K562 (cell line): ENCODE results near the gene ARHGEF6. TPM values are rescaled to one million over a fixed set of nuclear protein-coding genes. Genes with fewer than 3 reads are reported as not detected.

Experiments
- ATAC-seq: fragments of 200-7000 bp; cut with Tn5 transposase; 3 replicates; pipeline ENCODE4 v1.9.1; 2020; ENCODE audit warnings: moderate library complexity
- BruUV-seq: library from RNA; stranded (reverse); fragments of 400-500 nt; replicated peaks from 2 replicates; lab custom pipeline; 2021; lab: Mats Ljungman, UMichigan
- CTCF ChIA-PET: fragments of 300-600 bp; formaldehyde crosslinking; extraction: SDS; loops from one replicate; lab custom pipeline; 2021; ENCODE audit warnings: low intra/inter-chr PET ratio; lab: Yijun Ruan, JAX
- POLR2A ChIA-PET: fragments of 300-600, 350-650 bp; sonication (Branson Sonifier 250); formaldehyde crosslinking; extraction: SDS; loops from one replicate; lab custom pipeline; 2021; ENCODE audit warnings: antibody characterized with exemption, inconsistent platforms; lab: Yijun Ruan, JAX
- DNase-seq, 4 experiments: peaks; one replicate each; pipeline versions ENCODE4 v3.0.0 to v3.0.0-alpha.2; 2011 to 2018; ENCODE audit warnings: low spot score in 3 of 4, mixed read lengths in 3 of 4; ENCODE audit errors: extremely low read depth in 1 of 4
- FAIRE-seq: peaks from 2 replicates; lab custom pipeline; 2011; peaks lifted over from hg19 to GRCh38; lab: Jason Lieb, UNC
- H2AFZ ChIP-seq: 2 replicates; pipeline ENCODE4 v1.6.0; 2011; ENCODE audit warnings: low read depth, low read length, control low read depth, inconsistent platforms
- H3K27ac ChIP-seq: fragments of 200-600 bp; 3 replicates; pipeline ENCODE4 v1.8.0; 2011; ENCODE audit warnings: low read depth, mild to moderate bottlenecking, control low read depth, inconsistent platforms, low read length, moderate library complexity, mixed read lengths; ENCODE audit errors: extremely low read depth
- H3K27me3 ChIP-seq, 2 experiments: fragments of 300-600 bp in 1 of 2; 2 replicates in 1 of 2; 3 replicates in 1 of 2; pipeline versions ENCODE4 v1.6.0 to v1.8.0; 2011; ENCODE audit warnings: inconsistent platforms in 2 of 2, low read length in 2 of 2, mild to moderate bottlenecking in 1 of 2, mixed read lengths in 1 of 2, moderate library complexity in 1 of 2; ENCODE audit not compliant: control insufficient read depth in 2 of 2, insufficient read depth in 2 of 2
- H3K36me3 ChIP-seq: fragments of 300-600 bp; 3 replicates; pipeline ENCODE4 v1.8.0; 2011; ENCODE audit warnings: mild to moderate bottlenecking, low read length, inconsistent platforms; ENCODE audit not compliant: control insufficient read depth, insufficient read depth
- H3K4me1 ChIP-seq, 2 experiments: fragments of 200-600 bp in 1 of 2; replicated peaks in 1 of 2; 2 replicates in 1 of 2; 3 replicates in 1 of 2; pipeline versions ENCODE4 v1.5.1 to v1.8.0; 2011; ENCODE audit warnings: inconsistent platforms in 2 of 2, low read length in 2 of 2, mild to moderate bottlenecking in 1 of 2, mixed read lengths in 1 of 2, moderate library complexity in 1 of 2; ENCODE audit not compliant: control insufficient read depth in 2 of 2, insufficient read depth in 2 of 2
- H3K4me2 ChIP-seq: 2 replicates; pipeline ENCODE4 v1.6.1; 2011; ENCODE audit warnings: low read length, control low read depth, inconsistent platforms, mixed read lengths; ENCODE audit not compliant: insufficient read depth
- H3K4me3 ChIP-seq: fragments of 200-600 bp; sonication (generic), shearing (Covaris generic); 2 replicates; pipeline ENCODE4 v1.5.1; 2016; ENCODE audit warnings: control low read depth, inconsistent platforms
- H3K79me2 ChIP-seq: fragments of 200-600 bp; 3 replicates; pipeline ENCODE4 v1.8.0; 2011; ENCODE audit warnings: low read length, inconsistent platforms; ENCODE audit not compliant: control insufficient read depth, insufficient read depth
- H3K9ac ChIP-seq, 2 experiments: 2 replicates each; pipeline versions ENCODE4 v1.6.0 to v1.6.1; 2011; ENCODE audit warnings: low read depth in 2 of 2, low read length in 2 of 2, control low read depth in 1 of 2, inconsistent platforms in 1 of 2, mild to moderate bottlenecking in 1 of 2, mixed read lengths in 1 of 2; ENCODE audit not compliant: insufficient read depth in 1 of 2
- H3K9me1 ChIP-seq: one replicate; pipeline ENCODE4 v1.6.0; 2011; ENCODE audit warnings: inconsistent platforms, mild to moderate bottlenecking, low read length, moderate library complexity; ENCODE audit not compliant: control insufficient read depth, insufficient read depth
- H3K9me3 ChIP-seq: replicated peaks from 2 replicates; pipeline ENCODE4 v1.5.1; 2011; ENCODE audit warnings: low read depth, low read length, inconsistent platforms; ENCODE audit not compliant: control insufficient read depth, insufficient read depth
- H4K20me1 ChIP-seq: replicated peaks from 2 replicates; pipeline ENCODE4 v1.6.1; 2011; ENCODE audit warnings: low read length, inconsistent platforms, mixed read lengths; ENCODE audit not compliant: control insufficient read depth, insufficient read depth
- CEBPZ ChIP-seq: fragments of 150-350 bp; IDR thresholded peaks from 2 replicates; pipeline ENCODE4 v1.6.1; 2014; ENCODE audit warnings: low read depth, mild to moderate bottlenecking, low read length, borderline replicate concordance
- DIDO1 ChIP-seq: fragments of 450-650 bp; IDR thresholded peaks from 2 replicates; pipeline ENCODE4 v1.6.1; 2016; ENCODE audit warnings: low read depth, missing biosample characterization, missing genetic modification characterization
- E2F4 ChIP-seq: sonication (generic); formaldehyde crosslinking; IDR thresholded peaks from 2 replicates; pipeline ENCODE4 v1.8.0; 2022; ENCODE audit warnings: mild to moderate bottlenecking, low read depth, missing genetic modification reagents
- HOXB6 ChIP-seq: fragments of 250-450 bp; sonication (Bioruptor Pico); IDR thresholded peaks from 2 replicates; pipeline ENCODE4 v1.5.1; 2022; ENCODE audit warnings: mild to moderate bottlenecking, borderline replicate concordance
- IRF1 ChIP-seq: sonication (generic); formaldehyde crosslinking; IDR thresholded peaks from 2 replicates; pipeline ENCODE4 v1.8.0; 2022; ENCODE audit warnings: missing genetic modification reagents, mild to moderate bottlenecking, borderline replicate concordance
- MCM3 ChIP-seq: fragments of 450-650 bp; IDR thresholded peaks from 2 replicates; pipeline ENCODE4 v1.6.1; 2016
- MEF2D ChIP-seq: conservative IDR thresholded peaks from 2 replicates; pipeline ENCODE4 v1.6.1; 2016; ENCODE audit warnings: low read depth, missing genetic modification characterization, missing compliant biosample characterization
- MYC ChIP-seq, 2 experiments: fragments of 250-450 bp in 1 of 2; sonication (Bioruptor Pico) in 1 of 2; IDR thresholded peaks; 2 replicates each; pipeline versions ENCODE4 v1.5.1 to v1.6.1; 2012 to 2021; ENCODE audit warnings: low read depth in 2 of 2, borderline replicate concordance in 1 of 2, improper control_type of control experiment in 1 of 2, low read length in 1 of 2, mild to moderate bottlenecking in 1 of 2, moderate library complexity in 1 of 2
- NFATC3 ChIP-seq: fragments of 450-650 bp; IDR thresholded peaks from 2 replicates; pipeline ENCODE4 v1.6.1; 2017; ENCODE audit warnings: mild to moderate bottlenecking
- NFRKB ChIP-seq: fragments of 450-650 bp; IDR thresholded peaks from 2 replicates; pipeline ENCODE4 v1.6.1; 2016; ENCODE audit warnings: low read depth
- ZBTB12 ChIP-seq: fragments of 250-450 bp; sonication (Bioruptor Pico); IDR thresholded peaks from 2 replicates; pipeline ENCODE4 v1.4.0; 2020
- ZNF217 ChIP-seq: sonication (generic); formaldehyde crosslinking; IDR thresholded peaks from 2 replicates; pipeline ENCODE4 v1.8.0; 2022; ENCODE audit warnings: mild to moderate bottlenecking, missing genetic modification reagents
- ZNF449 ChIP-seq: fragments of 250-450 bp; sonication (Bioruptor Pico); IDR thresholded peaks from 2 replicates; pipeline ENCODE4 v1.8.0; 2022; ENCODE audit warnings: moderate library complexity, mild to moderate bottlenecking, inconsistent platforms
- WGBS: fragments of 100-300 bp; shearing (Covaris generic); methylation state at CpG from one replicate; pipeline ENCODE4 v1.1.6; 2016; ENCODE audit warnings: low coverage, mixed read lengths; ENCODE audit not compliant: insufficient coverage; ENCODE audit errors: missing lambda C conversion rate; 5-methylcytosine and 5-hydroxymethylcytosine counted together
- in situ Hi-C: fragments of 300-500 bp; cut with MboI; formaldehyde crosslinking; loops from 4 replicates; pipeline ENCODE4 v1.15.0; 2018; ENCODE audit warnings: inconsistent platforms, mixed read lengths
- intact Hi-C: fragments of 100-400 bp; cut with micrococcal nuclease; formaldehyde crosslinking; loops from 2 replicates; pipeline ENCODE4 v1.14.2; 2022
- polyA plus RNA-seq, 8 experiments: library from polyadenylated mRNA; depleted of rRNA in 4 of 8; stranded (reverse) in 5 of 8; unstranded in 3 of 8; fragments of >200 nt; fragmentation: Nextera tagmentation in 2 of 8; fragmentation: Illumina TruSeq in 1 of 8; extraction: Ambion mirVana in 2 of 8; extraction: Trizol in 1 of 8; gene quantifications; 2 replicates each; pipeline versions ENCODE4 v1.2.1 to v1.2.3, GENCODE V29; 2011 to 2014; ENCODE audit warnings: inconsistent platforms in 1 of 8, missing spikeins in 1 of 8
- total RNA-seq, 7 experiments: library from RNA; depleted of rRNA in 6 of 7; stranded (reverse); fragments of >200 nt in 6 of 7; fragmentation: Illumina TruSeq in 2 of 7; extraction: Trizol in 2 of 7; gene quantifications; 2 replicates each; pipeline versions ENCODE4 v1.2.1 to v1.2.3, GENCODE V29; 2011 to 2021; ENCODE audit warnings: low replicate concordance in 1 of 7

ARHGEF6 gene
- total and polyA plus RNA-seq, 9 of the 15 experiments (the other 6 are each of a cell fraction or from before 2014, with no cell fraction given), result 2.9 to 22.1 (median 13.3) TPM

DNA sequence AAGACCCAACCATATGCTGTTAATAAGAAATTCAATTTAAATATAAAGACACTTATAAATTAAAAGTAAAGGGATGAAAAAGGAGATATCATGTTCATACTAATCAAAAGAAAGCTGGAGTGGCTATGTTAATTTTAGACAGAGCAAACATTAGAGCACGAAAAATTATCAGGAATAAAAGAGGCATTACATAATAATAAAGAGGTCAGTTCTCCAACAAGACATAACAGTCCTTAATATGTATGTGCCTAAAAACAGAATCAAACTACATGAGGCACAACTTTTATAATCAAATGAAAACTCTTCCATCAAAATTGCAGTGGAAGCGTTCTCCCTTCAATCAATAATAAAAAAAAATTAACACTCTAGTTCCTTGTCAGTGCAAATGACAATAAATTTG, 62.6 kb downstream of the ARHGEF6 start:
- H3K27ac ChIP-seq, result no peak overlapping the region
- ChIA-PET CTCF (no interaction called here), POLR2A (interaction anchor here (1.0 kb wide), 1 partner anchor 21 kb away, joined by 3 read pairs; no protein-coding TSS in a partner anchor)
- H3K9ac ChIP-seq, result no peak overlapping the region
- no peak overlapping the region for H2AFZ ChIP-seq
- no peaks in the 10 kb centered on the region for H3K79me2 ChIP-seq
- H3K9me3 ChIP-seq, result no peaks in the 10 kb centered on the region; the same call in 1 of the 2 replicates
- intact Hi-C loops (loop anchor here (10.0 kb wide), 2 partner anchors 147 to 337 kb away; no protein-coding TSS in a partner anchor), in situ Hi-C loops (loop anchor here (10.0 kb wide), 1 partner anchor 207 kb away; no protein-coding TSS in a partner anchor)
- peaks cover 0 to 3% of the 10 kb centered on the region in 2 experiments; a peak in 1 of 5 replicates for H3K4me1 ChIP-seq
- no peaks in the 10 kb centered on the region for H3K9me1 ChIP-seq
- no peaks in the 10 kb centered on the region for H3K36me3 ChIP-seq
- H3K27me3 ChIP-seq, result no peaks in the 10 kb centered on the region
- no peak for FAIRE-seq
- WGBS, result 13% methylated on average over 2 of the region's 2 CpGs
- no peak for DNase-seq
- no peaks in the 10 kb centered on the region for H4K20me1 ChIP-seq
- H3K4me2 ChIP-seq, result no peak overlapping the region
- BruUV-seq, result no TSS peak
- no peak overlapping the region for H3K4me3 ChIP-seq
- no peak for ATAC-seq
- TF ChIP-seq E2F4 (CRISPR knock-in tag) (no peak), MCM3 (no peak), HOXB6 (CRISPR knock-in tag) (no peak), CEBPZ (no peak), ZBTB12 (no peak), IRF1 (CRISPR knock-in tag) (no peak), MYC (IDR thresholded peaks at IDR 0.05; ENCODE audit: low read depth, low read length) (no peak), MYC (CRISPR knock-in tag; IDR thresholded peaks at IDR 0.05; ENCODE audit: borderline replicate concordance, low read depth) (no peak), MEF2D (no peak), ZNF217 (CRISPR knock-in tag) (no peak), NFRKB (no peak), ZNF449 (no peak), NFATC3 (no peak), DIDO1 (tag) (no peak)
